ENCODE measurements around the gene NBPF3.
"Not testable (repeated sequence)": the region's sequence is repeated elsewhere in the genome, so short reads cannot be mapped to it uniquely, and the experiment has no call there.

Gene NBPF3, protein sequence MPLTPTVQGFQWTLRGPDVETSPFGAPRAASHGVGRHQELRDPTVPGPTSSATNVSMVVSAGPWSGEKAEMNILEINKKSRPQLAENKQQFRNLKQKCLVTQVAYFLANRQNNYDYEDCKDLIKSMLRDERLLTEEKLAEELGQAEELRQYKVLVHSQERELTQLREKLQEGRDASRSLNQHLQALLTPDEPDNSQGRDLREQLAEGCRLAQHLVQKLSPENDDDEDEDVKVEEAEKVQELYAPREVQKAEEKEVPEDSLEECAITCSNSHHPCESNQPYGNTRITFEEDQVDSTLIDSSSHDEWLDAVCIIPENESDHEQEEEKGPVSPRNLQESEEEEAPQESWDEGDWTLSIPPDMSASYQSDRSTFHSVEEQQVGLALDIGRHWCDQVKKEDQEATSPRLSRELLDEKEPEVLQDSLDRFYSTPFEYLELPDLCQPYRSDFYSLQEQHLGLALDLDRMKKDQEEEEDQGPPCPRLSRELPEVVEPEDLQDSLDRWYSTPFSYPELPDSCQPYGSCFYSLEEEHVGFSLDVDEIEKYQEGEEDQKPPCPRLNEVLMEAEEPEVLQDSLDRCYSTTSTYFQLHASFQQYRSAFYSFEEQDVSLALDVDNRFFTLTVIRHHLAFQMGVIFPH

DNA sequence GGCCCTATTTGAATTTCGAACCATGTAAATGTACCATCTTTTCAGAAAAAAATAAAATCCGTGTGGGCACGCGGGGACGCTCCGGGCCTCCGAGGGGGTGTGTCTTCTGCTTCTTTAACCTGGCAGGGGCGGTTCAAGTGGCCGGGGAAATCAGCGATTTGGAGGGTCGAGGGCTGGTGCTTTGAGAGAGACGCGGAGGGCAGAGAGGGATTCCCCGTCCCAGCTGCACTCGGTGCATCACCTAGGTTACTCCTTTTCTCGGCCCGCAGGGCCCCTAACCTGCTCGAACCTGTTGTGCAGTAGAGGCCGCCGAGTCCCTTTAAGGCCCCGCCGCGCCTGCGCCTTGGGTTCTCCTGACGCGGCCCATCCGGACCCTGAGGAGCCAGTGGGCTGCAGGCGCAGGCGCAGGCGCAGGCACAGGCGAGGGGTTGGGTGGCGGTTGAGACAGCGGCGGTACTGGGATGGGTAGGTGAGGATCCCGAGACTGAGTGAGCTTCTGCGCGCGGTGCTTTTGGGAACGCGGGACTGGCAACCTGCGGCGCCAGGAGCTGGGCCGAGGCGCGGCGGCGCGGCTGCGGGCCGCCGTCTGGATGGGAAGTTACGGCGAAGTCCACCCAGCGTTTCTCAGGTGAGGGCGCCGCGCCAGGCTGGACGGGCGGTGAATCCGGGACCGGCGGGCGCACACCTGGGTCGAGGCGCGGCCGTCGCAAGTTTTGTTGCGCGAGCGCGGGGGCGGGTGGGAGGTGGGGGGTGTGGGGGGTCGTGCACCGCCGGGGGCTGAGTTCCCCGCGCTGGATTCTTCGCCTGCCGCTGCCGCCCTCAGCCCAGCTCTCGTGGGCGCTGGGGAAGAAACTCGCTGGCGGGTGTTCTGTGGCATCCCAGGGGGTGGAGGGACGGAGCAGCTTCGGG lies at the start of gene NBPF3:
Gene NBPF3, plus strand, starts transcription at position 417 of the 909 bp plus-strand sequence. CDS start 4,950 bp downstream, outside the sequence.
- DNase-seq (ENCODE audit: low spot score) = peak; percentile 91

GRCh38 chr1:21391497-21391896 lies 48.4 kb upstream of the NBPF3 start:
- DNase-seq (ENCODE audit: low spot score) = no peak

- DNase-seq (ENCODE audit: low spot score) = no peak
Measured at GRCh38 chr1:21392587-21393263, 47.2 kb upstream of the NBPF3 start.

GRCh38 chr1:21396516-21396915 lies 43.4 kb upstream of the NBPF3 start:
- no peak for DNase-seq (ENCODE audit: low spot score)

DNA sequence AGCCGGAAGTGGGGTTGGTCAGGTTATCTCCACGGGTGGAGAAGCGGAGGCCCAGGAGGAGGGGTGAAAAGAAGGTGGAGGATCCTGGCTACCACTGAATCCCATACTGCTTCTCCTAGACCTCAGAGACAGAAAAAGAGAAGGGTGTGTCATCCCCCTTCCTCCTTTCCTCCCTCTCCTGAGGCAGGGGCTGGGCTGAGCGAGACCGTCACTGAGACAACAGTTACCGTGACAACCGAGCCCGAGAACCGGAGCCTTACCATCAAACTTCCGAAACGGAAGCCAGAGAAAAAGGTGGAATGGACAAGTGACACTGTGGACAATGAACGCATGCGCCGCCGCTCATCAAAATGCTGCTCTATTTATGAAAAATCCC lies 42.1 kb upstream of the NBPF3 start:
- peak; percentile 26 for DNase-seq (ENCODE audit: low spot score)

- not testable (repeated sequence) for DNase-seq (ENCODE audit: low spot score)
Measured at GRCh38 chr1:21401726-21402346, 38.1 kb upstream of the NBPF3 start.

DNA sequence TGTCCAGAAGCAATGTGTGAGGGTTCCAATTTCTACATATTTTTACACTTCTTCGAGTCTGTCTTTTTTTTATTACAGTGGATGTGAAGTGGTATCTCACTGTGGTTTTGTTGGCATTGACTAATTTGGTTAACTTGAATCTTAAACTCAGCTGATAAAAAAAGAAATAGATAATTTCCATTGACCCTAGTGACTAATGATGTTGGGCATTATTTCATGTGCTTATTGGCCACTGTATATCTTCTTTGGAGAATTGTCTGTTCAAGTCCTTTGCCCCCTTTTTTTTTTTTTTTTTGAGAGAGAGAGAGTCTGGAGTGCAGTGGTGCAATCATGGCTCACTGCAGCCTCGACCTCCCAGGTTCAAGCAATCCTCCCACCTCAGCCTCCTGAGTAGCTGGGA lies 33.3 kb upstream of the NBPF3 start:
- DNase-seq (ENCODE audit: low spot score) = no peak

DNA sequence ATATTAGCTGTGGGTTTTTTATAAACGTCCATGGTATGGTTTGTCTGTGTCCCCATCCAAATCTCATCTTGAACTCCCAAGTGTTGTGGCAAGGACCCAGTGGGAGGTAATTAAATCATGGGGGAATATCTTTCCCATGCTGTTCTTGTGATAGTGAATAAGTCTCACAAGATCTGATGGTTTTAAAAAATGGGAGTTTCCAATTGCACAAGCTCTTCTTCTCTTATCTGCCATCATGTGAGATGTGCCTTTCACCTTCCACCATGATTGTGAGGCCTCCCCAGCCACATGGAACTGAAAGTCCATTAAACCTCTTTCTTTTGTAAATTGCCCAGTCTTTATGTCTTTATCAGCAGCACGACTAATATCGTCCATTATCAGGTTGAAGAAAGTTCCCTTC lies 30.0 kb upstream of the NBPF3 start:
- not testable (repeated sequence) for DNase-seq (ENCODE audit: low spot score)

GRCh38 chr1:21414015-21414414 lies 25.9 kb upstream of the NBPF3 start:
- DNase-seq (ENCODE audit: low spot score) = no peak

- not testable (repeated sequence) for DNase-seq (ENCODE audit: low spot score)
Measured at GRCh38 chr1:21420378-21420777, 19.6 kb upstream of the NBPF3 start.

GRCh38 chr1:21421307-21421706 lies 18.6 kb upstream of the NBPF3 start:
- DNase-seq (ENCODE audit: low spot score) = not testable (repeated sequence)

DNA sequence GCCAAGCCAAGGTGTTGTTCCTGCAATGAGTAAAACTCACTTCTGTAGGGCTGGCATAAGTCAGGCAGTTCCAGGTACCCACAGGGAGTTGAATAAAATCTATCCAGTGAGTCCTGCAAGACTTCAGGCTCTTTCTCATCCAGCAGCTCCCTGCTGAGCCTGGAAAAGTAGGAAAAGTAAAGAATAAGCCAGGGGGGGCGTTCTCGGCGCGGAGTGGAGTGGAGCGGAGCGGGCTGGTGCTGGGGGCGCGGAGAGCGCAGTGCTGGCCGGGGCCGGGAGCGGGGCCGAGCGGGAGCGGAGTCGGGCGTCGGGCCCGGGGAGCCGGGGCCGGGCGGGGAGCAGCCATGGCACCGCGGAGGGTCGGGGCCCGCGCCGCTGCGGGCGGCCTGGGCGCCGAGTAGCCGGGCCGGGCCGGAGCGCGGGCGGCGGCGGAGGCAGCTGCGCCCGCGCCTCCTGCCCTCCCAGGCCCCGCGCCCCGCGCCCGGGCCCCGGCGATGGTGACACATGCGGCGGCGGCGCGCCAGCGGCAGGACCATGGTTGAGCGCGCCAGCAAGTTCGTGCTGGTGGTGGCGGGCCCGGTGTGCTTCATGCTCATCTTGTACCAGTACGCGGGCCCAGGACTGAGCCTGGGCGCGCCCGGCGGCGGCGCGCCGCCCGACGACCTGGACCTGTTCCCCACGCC lies 12.0 kb upstream of the NBPF3 start:
- DNase-seq (ENCODE audit: low spot score) = not testable (repeated sequence)

DNA sequence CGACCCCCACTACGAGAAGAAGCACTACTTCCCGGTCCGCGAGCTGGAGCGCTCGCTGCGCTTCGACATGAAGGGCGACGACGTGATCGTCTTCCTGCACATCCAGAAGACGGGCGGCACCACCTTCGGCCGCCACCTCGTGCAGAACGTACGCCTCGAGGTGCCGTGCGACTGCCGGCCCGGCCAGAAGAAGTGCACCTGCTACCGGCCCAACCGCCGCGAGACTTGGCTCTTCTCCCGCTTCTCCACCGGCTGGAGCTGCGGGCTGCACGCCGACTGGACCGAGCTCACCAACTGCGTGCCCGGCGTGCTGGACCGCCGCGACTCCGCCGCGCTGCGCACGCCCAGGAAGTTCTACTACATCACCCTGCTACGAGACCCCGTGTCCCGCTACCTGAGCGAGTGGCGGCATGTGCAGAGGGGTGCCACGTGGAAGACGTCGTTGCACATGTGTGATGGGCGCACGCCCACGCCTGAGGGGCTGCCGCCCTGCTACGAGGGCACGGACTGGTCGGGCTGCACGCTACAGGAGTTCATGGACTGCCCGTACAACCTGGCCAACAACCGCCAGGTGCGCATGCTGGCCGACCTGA lies 11.4 kb upstream of the NBPF3 start:
- not testable (repeated sequence) for DNase-seq (ENCODE audit: low spot score)

GRCh38 chr1:21429210-21429609 lies 10.7 kb upstream of the NBPF3 start:
- not testable (repeated sequence) for DNase-seq (ENCODE audit: low spot score)

DNA sequence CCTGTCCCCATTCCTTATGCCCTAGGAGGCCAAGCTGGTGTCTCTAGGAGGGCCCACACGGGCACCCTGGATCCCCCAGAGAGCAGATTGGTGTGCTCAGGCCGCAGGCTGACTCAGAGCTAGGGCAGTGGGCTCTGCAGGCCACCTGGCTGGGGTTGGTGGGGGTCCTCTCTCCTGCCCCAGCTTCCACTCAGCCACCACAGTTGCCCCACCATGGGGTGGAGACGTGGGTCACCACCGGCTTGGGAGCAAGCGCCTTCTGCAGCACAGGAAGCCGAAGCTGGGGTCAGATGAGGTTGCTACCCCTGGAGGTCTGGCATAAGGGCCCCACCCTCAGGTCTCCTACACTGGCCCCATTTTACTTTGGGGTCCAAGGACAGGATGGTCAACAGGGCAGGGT lies 9.1 kb upstream of the NBPF3 start:
- DNase-seq (ENCODE audit: low spot score) = not testable (repeated sequence)

GRCh38 chr1:21434394-21434793 lies 5.5 kb upstream of the NBPF3 start:
- no peak for DNase-seq (ENCODE audit: low spot score)

GRCh38 chr1:21435646-21436487 lies 4.1 kb upstream of the NBPF3 start:
- DNase-seq (ENCODE audit: low spot score) = no peak

DNA sequence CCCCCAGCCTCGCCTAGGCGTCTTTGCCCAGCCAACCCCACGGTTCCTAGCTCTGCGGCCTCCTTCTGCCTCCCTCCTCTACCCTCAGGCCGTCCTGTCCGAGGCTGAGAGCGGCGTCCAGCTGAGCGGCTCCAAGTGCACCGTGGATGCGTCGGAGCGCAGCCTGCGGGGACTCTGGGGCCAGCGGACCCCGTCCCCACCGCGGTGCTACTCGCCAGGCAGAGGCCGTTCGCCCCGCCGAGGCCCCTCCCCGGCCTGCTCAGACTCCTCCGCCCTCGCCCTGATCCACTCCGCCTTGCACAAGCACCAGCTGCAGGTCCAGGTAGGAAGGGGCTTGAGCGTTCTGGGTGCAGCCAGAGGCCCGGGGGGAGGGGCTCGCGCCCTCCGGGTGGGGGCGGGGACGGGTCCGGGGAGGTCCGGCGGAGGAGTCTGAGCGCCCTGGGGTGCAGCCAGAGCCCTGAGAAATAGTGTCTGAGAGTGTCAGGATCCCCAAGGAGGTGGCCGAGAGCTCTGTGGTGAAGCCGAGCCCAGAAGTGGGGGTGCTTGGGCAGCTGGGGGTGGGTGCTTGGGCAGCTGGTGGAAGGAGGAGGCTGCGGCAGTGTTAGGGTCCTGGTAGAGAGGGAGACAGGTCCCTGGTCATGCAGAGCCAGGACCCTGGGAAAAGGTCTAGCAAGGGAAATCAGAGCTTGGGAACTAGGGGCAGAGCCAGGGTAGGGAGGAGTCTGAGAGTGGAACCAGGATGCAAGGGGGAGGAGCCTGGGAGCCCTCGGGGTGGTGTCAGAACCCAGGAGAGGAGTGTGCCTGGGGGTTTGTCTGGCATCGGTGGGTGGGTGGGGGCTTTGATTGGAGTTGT lies 3.2 kb upstream of the NBPF3 start:
- DNase-seq (ENCODE audit: low spot score) = peak; percentile 29

DNA sequence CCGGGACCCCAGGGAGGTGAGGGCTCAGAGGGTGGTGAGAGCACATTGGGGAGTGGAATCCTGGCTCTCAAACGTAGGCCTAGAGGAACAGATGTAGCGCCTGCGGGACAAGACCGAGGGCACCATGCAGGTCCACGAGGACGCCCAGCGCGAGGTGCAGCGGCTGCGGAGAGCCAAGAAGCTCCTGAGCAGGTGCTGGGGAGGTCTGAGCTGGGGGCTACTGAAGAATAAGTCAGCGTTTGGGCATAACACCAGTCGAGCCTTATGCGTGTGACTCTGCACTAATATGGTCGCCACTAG lies 2.6 kb upstream of the NBPF3 start:
- no peak for DNase-seq (ENCODE audit: low spot score)
